ENCODE data around the gene SLC8A3. TPM values are rescaled to one million over a fixed set of nuclear protein-coding genes. Genes with fewer than 3 reads are reported as not detected.

The SLC8A3 gene
- total and polyA plus RNA-seq, 2 donors (not counting 3 experiments of a cell fraction or from before 2014, with no cell fraction given) = not detected

DNA sequence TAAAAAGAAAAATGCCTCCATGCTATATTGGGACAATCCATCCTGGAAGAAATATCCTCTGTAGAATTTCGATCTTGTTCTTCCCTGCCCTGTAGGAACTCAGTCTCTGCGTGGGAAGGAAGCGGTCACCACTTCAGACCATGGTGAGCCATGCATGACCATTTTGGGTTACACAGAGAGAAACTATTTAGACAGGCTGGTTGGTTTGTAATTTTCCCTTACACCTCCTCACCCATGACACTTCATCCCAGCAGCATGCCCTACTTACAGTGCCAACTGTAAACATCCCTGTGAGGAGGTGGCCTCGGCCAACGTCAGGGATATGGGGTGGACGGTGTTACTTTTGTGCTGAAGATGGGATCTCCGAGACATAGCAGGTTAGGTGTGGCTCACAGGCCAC, 188.2 kb downstream of the SLC8A3 start:
- ChIA-PET CTCF (interaction anchor here (1.7 kb wide), 1 partner anchor 181 kb away, joined by 3 read pairs; no protein-coding TSS in a partner anchor), POLR2A (no interaction called here)
- Histone ChIP-seq H3K79me2 (ENCODE audit: control insufficient read depth, insufficient read depth, low read length) (no peaks in the 10 kb centered on the region), H3K9ac (replicated peaks; ENCODE audit: extremely low read depth, insufficient read depth, low read length) (no peak overlapping the region), H3K27ac (ENCODE audit: insufficient read depth, low read depth, low read length) (no peak overlapping the region), H3K4me3 (replicated peaks in 1 of 3; ENCODE audit: insufficient read depth in 1 of 3, low read depth in 1 of 3, low read length in 3 of 3) (no peak overlapping the region), H3K36me3 (ENCODE audit: control insufficient read depth in 2 of 2, extremely low read depth in 1 of 2, insufficient read depth in 2 of 2, low read length in 2 of 2) (no peaks in the 10 kb centered on the region), H2AFZ (ENCODE audit: low read depth, low read length) (no peak overlapping the region), H4K20me1 (replicated peaks; ENCODE audit: control insufficient read depth, extremely low read depth, insufficient read depth, low read length) (no peaks in the 10 kb centered on the region), H3K9me3 (replicated peaks; ENCODE audit: control insufficient read depth, insufficient read depth, low read length) (no peaks in the 10 kb centered on the region), H3K27me3 (ENCODE audit: control insufficient read depth in 2 of 2, insufficient read depth in 2 of 2, low read length in 2 of 2) (no peaks in the 10 kb centered on the region), H3K4me2 (ENCODE audit: insufficient read depth, low read length) (no peak overlapping the region), H3K9me1 (replicated peaks; ENCODE audit: control insufficient read depth, extremely low read depth, insufficient read depth, low read length) (no peaks in the 10 kb centered on the region), H3K4me1 (ENCODE audit: control insufficient read depth, extremely low read depth, insufficient read depth, low read length) (peaks cover 3% of the 10 kb centered on the region)
- no peak for TF ChIP-seq FOS (IDR thresholded peaks at IDR 0.05; ENCODE audit: borderline replicate concordance, insufficient read depth, low read length)
- TF ChIP-seq GATA2 (IDR thresholded peaks at IDR 0.05; ENCODE audit: insufficient read depth, insufficient read length, low read depth, low read length) = no peak
- TF ChIP-seq, protein P1, sequence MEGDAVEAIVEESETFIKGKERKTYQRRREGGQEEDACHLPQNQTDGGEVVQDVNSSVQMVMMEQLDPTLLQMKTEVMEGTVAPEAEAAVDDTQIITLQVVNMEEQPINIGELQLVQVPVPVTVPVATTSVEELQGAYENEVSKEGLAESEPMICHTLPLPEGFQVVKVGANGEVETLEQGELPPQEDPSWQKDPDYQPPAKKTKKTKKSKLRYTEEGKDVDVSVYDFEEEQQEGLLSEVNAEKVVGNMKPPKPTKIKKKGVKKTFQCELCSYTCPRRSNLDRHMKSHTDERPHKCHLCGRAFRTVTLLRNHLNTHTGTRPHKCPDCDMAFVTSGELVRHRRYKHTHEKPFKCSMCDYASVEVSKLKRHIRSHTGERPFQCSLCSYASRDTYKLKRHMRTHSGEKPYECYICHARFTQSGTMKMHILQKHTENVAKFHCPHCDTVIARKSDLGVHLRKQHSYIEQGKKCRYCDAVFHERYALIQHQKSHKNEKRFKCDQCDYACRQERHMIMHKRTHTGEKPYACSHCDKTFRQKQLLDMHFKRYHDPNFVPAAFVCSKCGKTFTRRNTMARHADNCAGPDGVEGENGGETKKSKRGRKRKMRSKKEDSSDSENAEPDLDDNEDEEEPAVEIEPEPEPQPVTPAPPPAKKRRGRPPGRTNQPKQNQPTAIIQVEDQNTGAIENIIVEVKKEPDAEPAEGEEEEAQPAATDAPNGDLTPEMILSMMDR (IDR thresholded peaks at IDR 0.05; ENCODE audit: extremely low read depth in 1 of 2, insufficient read depth in 1 of 2, low read depth in 1 of 2, low read length in 2 of 2) = no peak
- no peak for TF ChIP-seq MYC (IDR thresholded peaks at IDR 0.05; ENCODE audit: low read depth, low read length)
- no peak for TF ChIP-seq POLR2AphosphoS5 (IDR thresholded peaks at IDR 0.05; ENCODE audit: insufficient read depth, low read depth, low read length)
- TF ChIP-seq POLR2A (IDR thresholded peaks at IDR 0.05; ENCODE audit: low read depth, low read length) = no peak
- no peak for TF ChIP-seq EZH2 (IDR thresholded peaks at IDR 0.05; ENCODE audit: borderline replicate concordance, low read depth, low read length, severe bottlenecking)
- no peak for TF ChIP-seq JUN (IDR thresholded peaks at IDR 0.05; ENCODE audit: borderline replicate concordance, insufficient read depth, insufficient read length, low read depth)
- TF ChIP-seq, protein P2, sequence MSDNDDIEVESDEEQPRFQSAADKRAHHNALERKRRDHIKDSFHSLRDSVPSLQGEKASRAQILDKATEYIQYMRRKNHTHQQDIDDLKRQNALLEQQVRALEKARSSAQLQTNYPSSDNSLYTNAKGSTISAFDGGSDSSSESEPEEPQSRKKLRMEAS (IDR thresholded peaks at IDR 0.05; ENCODE audit: insufficient read depth, insufficient read length) = no peak
- FAIRE-seq (no peak), DNase-seq (ENCODE audit: low read depth, low spot score) (no peak)
- intact Hi-C loops (cut with micrococcal nuclease) = no loop called here
- dilution Hi-C loops (cut with MboI; ENCODE audit: extremely low pct_ligation_motif_present, low sequenced_read_pairs) = no loop called here
- no TSS peak for BruUV-seq (replicated peaks)

Data from endothelial cell of umbilical vein (primary cell).